Panc1 (cell line): ENCODE data around the gene CENPH. TPM values are rescaled to one million over a fixed set of nuclear protein-coding genes. Genes with fewer than 3 reads are reported as not detected.

Experiments
- ATAC-seq: fragments of 200-7000 bp; cut with Tn5 transposase; 2 replicates; pipeline ENCODE4 v1.9.1; 2020; ENCODE audit warnings: mild to moderate bottlenecking, moderate library complexity
- BruUV-seq: library from RNA; stranded (reverse); fragments of 400-500 nt; replicated peaks from 2 replicates; lab custom pipeline; 2021; lab: Mats Ljungman, UMichigan
- CTCF ChIA-PET: fragments of 300-600 bp; sonication (Branson Sonifier 250); formaldehyde crosslinking; loops from one replicate; lab custom pipeline; 2022; ENCODE audit warnings: antibody characterized with exemption; lab: Charles Lee
- POLR2A ChIA-PET: fragments of 300-600 bp; sonication (Branson Sonifier 250); formaldehyde crosslinking; loops from one replicate; lab custom pipeline; 2022; ENCODE audit warnings: antibody characterized with exemption; lab: Charles Lee
- DNase-seq: peaks from one replicate; pipeline ENCODE4 v3.0.0-alpha.2; 2010; ENCODE audit warnings: low read depth, low spot score
- H3K27ac ChIP-seq: 2 replicates; pipeline ENCODE4 v1.5.1; 2011; ENCODE audit warnings: mild to moderate bottlenecking, low read length, inconsistent platforms
- H3K27me3 ChIP-seq: fragments of 200-500 bp; sonication (Bioruptor generic); 2 replicates; pipeline ENCODE4 v1.6.0; 2014; ENCODE audit warnings: low read length, inconsistent platforms; ENCODE audit not compliant: control insufficient read depth, insufficient read depth
- H3K36me3 ChIP-seq: fragments of 200-500 bp; sonication (Bioruptor generic); 2 replicates; pipeline ENCODE4 v1.5.1; 2014; ENCODE audit warnings: inconsistent platforms, mild to moderate bottlenecking, low read length, moderate library complexity; ENCODE audit not compliant: control insufficient read depth, insufficient read depth
- H3K4me1 ChIP-seq: 2 replicates; pipeline ENCODE4 v1.5.1; 2011; ENCODE audit warnings: inconsistent platforms, mild to moderate bottlenecking, low read length, moderate library complexity; ENCODE audit not compliant: control insufficient read depth, insufficient read depth
- H3K4me3 ChIP-seq, 2 experiments: 2 replicates each; pipeline ENCODE4 v1.5.1; 2011 to 2012; ENCODE audit warnings: low read depth in 2 of 2, low read length in 2 of 2, mild to moderate bottlenecking in 2 of 2, inconsistent platforms in 1 of 2, moderate library complexity in 1 of 2
- H3K9me3 ChIP-seq: fragments of 200-500 bp; sonication (Bioruptor generic); 2 replicates; pipeline ENCODE4 v1.5.1; 2014; ENCODE audit warnings: low read depth, mild to moderate bottlenecking, inconsistent platforms, low read length, moderate library complexity; ENCODE audit not compliant: control insufficient read depth, insufficient read depth
- POLR2AphosphoS5 ChIP-seq: IDR thresholded peaks from 2 replicates; pipeline ENCODE4 v1.6.1; 2012; ENCODE audit warnings: mild to moderate bottlenecking, low read depth, low read length, moderate library complexity
- SIN3A ChIP-seq: IDR thresholded peaks from 2 replicates; pipeline ENCODE4 v1.6.1; 2012; ENCODE audit warnings: low read depth, mild to moderate bottlenecking, low read length, moderate library complexity, borderline replicate concordance; ENCODE audit not compliant: insufficient read depth
- TCF7L2 ChIP-seq: IDR thresholded peaks from 2 replicates; pipeline ENCODE4 v1.6.1; 2011; ENCODE audit warnings: mild to moderate bottlenecking, low read depth, low read length, inconsistent platforms
- in situ Hi-C: cut with HindIII; loops from 2 replicates; pipeline ENCODE4 v1.10.0; 2016; ENCODE audit warnings: low sequenced_read_pairs, low pct_unique_long_range_greater_than_20kb
- intact Hi-C: fragments of 100-400 bp; cut with micrococcal nuclease; formaldehyde crosslinking; loops from one replicate; pipeline ENCODE4 v1.10.0; 2022; ENCODE audit not compliant: unreplicated experiment
- total RNA-seq: library from RNA; stranded (reverse); gene quantifications from one replicate; pipeline ENCODE4 v1.2.1, GENCODE V29; 2021; ENCODE audit not compliant: unreplicated experiment
- TF ChIP-seq, protein P1 (sequence below), 2 experiments: IDR thresholded peaks; 2 replicates each; pipeline ENCODE4 v1.6.1; 2011 to 2012; ENCODE audit warnings: low read depth in 2 of 2, control low read depth in 1 of 2, low read length in 1 of 2, mild to moderate bottlenecking in 1 of 2, moderate library complexity in 1 of 2; ENCODE audit not compliant: insufficient read depth in 1 of 2
- TF ChIP-seq, protein P2 (sequence below): fragments of 450-650 bp; IDR thresholded peaks from 2 replicates; pipeline ENCODE4 v1.5.1; 2017; ENCODE audit warnings: mild to moderate bottlenecking

Gene CENPH
- total RNA-seq, 1 experiment from 2014 or later: 35.6 TPM

DNA sequence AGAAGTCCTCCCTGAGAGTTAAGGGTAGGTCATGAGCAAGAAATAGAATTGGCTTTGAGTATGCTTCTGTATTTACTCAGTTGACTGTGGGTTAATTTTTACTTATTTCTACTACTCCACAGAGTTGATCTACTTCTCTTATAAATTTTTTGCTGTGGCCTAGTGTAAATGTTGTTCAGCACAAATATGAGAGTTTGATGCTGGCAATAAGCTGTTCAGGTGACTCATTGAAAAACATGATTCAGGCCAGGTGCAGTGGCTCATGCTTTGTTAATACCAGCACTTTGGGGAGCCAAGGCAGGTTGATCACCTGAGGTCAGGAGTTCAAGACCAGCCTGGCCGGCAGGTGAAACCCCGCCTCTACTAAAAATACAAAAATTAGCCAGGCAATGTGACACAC is 40.8 kb downstream of the CENPH start:
- CTCF ChIA-PET: no interaction called here
- Histone ChIP-seq H3K4me1 (no peaks in the 10 kb centered on the region), H3K4me3 (no peak overlapping the region), H3K27ac (no peak overlapping the region), H3K27me3 (no peaks in the 10 kb centered on the region), H3K9me3 (no peaks in the 10 kb centered on the region), H3K36me3 (peaks cover 14% of the 10 kb centered on the region)
- intact Hi-C loops (no loop called here), in situ Hi-C loops (no loop called here)
- no peak for TF ChIP-seq POLR2AphosphoS5
- TF ChIP-seq TCF7L2: no peak
- TF ChIP-seq, protein P1, sequence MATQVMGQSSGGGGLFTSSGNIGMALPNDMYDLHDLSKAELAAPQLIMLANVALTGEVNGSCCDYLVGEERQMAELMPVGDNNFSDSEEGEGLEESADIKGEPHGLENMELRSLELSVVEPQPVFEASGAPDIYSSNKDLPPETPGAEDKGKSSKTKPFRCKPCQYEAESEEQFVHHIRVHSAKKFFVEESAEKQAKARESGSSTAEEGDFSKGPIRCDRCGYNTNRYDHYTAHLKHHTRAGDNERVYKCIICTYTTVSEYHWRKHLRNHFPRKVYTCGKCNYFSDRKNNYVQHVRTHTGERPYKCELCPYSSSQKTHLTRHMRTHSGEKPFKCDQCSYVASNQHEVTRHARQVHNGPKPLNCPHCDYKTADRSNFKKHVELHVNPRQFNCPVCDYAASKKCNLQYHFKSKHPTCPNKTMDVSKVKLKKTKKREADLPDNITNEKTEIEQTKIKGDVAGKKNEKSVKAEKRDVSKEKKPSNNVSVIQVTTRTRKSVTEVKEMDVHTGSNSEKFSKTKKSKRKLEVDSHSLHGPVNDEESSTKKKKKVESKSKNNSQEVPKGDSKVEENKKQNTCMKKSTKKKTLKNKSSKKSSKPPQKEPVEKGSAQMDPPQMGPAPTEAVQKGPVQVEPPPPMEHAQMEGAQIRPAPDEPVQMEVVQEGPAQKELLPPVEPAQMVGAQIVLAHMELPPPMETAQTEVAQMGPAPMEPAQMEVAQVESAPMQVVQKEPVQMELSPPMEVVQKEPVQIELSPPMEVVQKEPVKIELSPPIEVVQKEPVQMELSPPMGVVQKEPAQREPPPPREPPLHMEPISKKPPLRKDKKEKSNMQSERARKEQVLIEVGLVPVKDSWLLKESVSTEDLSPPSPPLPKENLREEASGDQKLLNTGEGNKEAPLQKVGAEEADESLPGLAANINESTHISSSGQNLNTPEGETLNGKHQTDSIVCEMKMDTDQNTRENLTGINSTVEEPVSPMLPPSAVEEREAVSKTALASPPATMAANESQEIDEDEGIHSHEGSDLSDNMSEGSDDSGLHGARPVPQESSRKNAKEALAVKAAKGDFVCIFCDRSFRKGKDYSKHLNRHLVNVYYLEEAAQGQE (IDR thresholded peaks at IDR 0.05; ENCODE audit: insufficient read depth in 1 of 2, low read depth in 2 of 2, low read length in 1 of 2): no peak
- TF ChIP-seq SIN3A: no peak
- TF ChIP-seq, protein P2, sequence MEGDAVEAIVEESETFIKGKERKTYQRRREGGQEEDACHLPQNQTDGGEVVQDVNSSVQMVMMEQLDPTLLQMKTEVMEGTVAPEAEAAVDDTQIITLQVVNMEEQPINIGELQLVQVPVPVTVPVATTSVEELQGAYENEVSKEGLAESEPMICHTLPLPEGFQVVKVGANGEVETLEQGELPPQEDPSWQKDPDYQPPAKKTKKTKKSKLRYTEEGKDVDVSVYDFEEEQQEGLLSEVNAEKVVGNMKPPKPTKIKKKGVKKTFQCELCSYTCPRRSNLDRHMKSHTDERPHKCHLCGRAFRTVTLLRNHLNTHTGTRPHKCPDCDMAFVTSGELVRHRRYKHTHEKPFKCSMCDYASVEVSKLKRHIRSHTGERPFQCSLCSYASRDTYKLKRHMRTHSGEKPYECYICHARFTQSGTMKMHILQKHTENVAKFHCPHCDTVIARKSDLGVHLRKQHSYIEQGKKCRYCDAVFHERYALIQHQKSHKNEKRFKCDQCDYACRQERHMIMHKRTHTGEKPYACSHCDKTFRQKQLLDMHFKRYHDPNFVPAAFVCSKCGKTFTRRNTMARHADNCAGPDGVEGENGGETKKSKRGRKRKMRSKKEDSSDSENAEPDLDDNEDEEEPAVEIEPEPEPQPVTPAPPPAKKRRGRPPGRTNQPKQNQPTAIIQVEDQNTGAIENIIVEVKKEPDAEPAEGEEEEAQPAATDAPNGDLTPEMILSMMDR: no peak
- POLR2A ChIA-PET: no interaction called here
- DNase-seq (no peak), ATAC-seq (no peak)
- no TSS peak for BruUV-seq

DNA sequence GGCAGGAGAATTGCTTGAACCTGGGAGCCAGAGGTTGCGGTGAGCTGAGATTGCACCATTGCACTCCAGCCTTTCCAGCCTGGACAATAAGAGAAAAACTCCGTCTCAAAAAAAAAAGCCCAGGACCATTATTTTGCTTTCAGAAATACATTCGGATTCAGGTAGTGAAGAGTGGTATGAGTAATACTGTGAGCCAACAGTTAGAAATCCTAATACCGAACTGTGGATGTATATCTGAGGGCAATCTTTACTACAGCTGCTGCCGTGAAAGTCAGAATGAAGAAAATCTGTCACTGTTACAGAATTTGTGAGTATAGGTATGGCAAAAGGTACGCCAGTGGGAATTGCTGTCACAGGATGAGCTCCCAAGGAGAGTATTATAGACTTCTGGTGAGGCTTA is 41.9 kb downstream of the CENPH start:
- H3K27ac ChIP-seq: no peak overlapping the region
- no peaks in the 10 kb centered on the region for H3K4me1 ChIP-seq
- no peaks in the 10 kb centered on the region for H3K27me3 ChIP-seq
- peaks cover 15% of the 10 kb centered on the region for H3K36me3 ChIP-seq
- no peaks in the 10 kb centered on the region for H3K9me3 ChIP-seq
- ATAC-seq (no peak), DNase-seq (no peak)
- ChIA-PET POLR2A (no interaction called here), CTCF (no interaction called here)
- in situ Hi-C loops: no loop called here
- BruUV-seq: no TSS peak
- TF ChIP-seq, protein P1 (IDR thresholded peaks at IDR 0.05; ENCODE audit: insufficient read depth in 1 of 2, low read depth in 2 of 2, low read length in 1 of 2): no peak
- TF ChIP-seq SIN3A: no peak
- no peak for TF ChIP-seq POLR2AphosphoS5
- TF ChIP-seq, protein P2: no peak
- TF ChIP-seq TCF7L2: no peak
- no peak overlapping the region for H3K4me3 ChIP-seq
- intact Hi-C loops: no loop called here
